ENCODE results near the gene DHX38.
A peak's percentile ranks its signal among the peaks of the same experiment; 100 is the strongest.

The DHX38 gene

DNA sequence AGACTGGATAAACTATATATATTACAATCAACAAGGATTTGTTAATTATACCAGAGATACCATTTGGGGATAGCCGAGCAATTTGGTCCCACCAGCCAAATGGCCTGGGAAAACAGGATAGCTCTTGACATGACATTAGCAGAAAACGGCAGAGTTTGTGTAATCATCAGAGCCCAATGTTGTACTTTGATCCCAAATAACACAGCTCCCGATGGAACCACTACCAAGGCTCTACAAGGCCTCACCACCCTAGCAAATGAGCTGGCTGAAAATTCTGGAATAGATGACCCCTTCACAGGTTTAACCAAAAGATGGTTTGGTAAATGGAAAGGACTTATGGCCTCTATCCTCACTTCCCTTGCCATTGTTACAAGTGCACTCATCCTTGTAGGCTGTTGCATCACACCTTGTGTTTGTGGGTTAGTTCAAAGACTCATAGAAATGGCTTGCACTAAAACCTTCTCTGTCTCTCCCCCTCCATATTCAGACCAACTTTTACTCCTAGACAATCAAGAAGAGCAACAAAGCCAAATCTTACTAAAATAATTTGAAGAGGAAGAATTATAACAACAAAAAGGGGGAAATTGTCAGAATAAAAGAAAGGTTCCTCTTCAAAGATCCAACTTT, 9.8 kb upstream of the DHX38 start:
- DNase-seq (ENCODE audit: low read depth in 2 of 2) = no peak

DNA sequence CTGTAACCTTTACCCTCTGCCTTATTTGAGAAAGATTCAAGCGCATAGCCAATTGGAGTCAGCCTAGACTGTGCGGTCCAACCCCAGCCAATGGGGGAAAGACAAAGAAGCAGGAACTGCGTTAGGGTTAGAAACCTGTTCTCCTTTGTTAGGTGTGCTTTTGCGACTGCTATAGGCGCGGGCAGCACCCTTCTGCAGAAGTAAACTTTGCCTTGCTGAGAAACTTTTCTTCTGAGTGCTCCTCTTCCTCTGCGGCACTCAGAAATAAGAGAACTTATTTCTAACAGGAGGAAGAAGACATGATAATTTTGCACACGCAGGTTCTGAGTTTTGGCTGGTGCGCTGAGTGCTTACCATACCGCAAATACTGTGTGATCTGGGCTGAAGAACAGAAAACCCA, 9.2 kb upstream of the DHX38 start:
- no peak for DNase-seq (ENCODE audit: low read depth in 2 of 2)

DNA sequence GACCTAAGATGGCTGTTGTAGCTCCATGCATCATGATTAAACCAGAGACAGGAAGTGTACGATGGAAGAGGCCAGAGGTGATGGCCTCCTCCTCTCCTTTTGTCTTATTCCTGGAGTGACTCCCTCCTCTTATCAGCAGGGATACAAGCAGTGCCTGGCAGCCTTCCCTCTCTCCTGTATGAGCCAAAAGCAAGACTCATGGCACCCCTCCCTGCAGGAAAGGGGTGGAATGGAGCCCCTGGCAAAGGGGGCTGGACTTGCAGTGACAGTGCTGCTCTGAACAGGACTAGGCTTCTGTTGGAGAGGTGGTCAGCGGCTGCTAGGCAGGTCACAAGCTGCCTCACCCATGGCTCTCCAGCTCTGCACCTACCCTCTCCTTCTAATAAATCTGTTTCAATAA, 8.6 kb upstream of the DHX38 start:
- DNase-seq (ENCODE audit: low read depth in 2 of 2) = no peak

DNA sequence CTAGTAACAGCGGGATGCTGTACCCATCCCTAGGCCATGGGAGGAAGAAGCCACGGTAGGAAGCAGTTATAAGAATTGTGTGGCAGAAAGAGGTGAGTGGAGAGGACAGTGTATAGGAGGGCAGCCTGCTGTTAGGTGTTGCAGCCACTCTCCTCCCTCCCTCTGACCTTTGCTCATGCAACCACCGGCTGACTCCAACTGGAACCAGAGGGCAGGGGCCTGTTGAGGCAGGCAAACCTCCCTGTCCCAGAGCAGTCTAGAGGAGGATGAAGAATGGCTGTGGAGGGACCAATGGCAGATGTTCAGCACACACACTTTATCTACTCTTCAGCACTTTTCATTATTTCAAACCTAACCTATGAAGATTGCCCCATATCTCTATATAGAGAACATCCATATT, 2.4 kb upstream of the DHX38 start:
- no peak for DNase-seq (ENCODE audit: low read depth in 2 of 2)

DNA sequence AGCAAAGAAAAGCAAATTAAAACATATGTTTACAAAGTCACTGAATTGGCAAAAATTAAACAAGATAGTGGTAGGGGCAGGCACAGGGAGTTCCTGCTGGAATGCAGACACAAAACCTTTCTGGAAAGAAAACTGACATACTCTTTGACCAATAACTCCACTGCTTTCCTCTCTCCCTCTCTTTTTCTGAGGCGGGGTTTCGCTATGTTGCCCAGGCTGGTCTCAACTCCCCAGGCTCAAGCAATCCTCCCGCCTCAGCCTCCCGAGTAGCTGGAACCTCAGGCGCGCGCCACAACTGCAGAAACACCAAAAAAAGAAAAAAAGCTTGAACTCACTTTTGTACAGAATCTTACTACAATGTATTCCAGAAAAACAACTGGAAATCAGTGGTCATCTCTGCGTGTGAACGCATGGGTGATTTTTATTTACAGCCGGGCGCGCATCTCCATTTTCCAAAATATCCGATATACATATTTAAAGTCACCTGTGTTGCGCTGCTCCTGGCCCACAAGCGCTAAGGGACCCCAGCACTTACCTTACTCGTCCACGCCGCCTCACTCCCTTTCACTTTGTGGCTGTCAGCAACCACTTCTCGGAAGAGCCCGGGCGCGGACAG, 707 bp upstream of the DHX38 start:
- no peak for DNase-seq (ENCODE audit: low read depth in 2 of 2)

DNA sequence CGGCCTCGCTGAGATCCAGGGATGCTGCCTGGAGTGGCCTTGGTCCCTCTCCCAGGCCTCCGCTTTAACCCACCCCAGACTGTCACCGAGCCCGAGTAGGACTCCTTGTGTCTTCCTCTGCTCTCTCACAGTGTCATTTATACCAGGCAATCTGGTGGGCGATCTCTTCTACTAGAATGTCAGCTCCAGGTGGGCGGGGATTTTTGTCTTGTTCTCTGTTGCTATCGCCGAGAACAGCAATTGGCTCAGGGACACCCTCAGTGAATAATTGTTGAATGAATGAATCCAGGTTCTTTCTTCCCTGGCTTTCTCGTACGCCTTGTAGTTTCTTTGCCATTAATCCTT, 591 bp downstream of the DHX38 start:
- DNase-seq (ENCODE audit: low read depth in 2 of 2) = peak; percentile 28 to 44

DNA sequence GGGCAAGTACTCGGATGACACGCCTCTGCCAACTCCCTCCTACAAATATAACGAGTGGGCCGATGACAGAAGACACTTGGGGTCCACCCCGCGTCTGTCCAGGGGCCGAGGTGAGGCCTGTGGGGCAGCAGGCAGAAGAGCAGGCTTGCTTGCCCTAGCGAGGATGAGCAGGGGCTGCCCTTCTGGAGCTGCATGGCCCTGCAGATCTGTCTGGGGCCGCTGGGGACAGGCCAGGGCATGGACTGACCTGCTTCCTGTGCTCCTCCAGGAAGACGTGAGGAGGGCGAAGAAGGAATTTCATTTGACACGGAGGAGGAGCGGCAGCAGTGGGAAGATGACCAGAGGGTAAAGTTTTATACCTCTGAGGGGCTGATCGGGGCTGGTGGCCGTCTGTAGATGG, 5.3 kb downstream of the DHX38 start:
- no peak for DNase-seq (ENCODE audit: low read depth in 2 of 2)

DNA sequence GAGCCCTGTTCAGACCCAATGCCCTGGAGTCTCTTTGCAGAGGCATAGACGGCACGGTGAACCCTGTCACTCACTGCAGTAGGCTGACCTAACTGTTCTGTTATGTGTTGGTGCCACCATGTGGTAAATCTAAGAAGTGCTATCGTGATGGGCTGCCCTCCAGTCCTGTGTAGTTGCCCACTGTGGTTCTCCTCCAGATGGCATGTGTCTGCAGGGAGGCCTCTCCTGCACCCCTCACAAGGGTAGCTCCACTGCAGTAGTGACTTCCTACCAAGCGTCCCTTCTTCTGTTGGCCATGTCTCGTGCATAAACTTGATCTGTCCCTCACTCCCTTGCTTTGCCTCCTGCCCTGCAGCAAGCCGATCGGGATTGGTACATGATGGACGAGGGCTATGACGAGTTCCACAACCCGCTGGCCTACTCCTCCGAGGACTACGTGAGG, 5.8 kb downstream of the DHX38 start:
- DNase-seq (ENCODE audit: low read depth in 2 of 2) = peak; percentile 15 to 31

DNA sequence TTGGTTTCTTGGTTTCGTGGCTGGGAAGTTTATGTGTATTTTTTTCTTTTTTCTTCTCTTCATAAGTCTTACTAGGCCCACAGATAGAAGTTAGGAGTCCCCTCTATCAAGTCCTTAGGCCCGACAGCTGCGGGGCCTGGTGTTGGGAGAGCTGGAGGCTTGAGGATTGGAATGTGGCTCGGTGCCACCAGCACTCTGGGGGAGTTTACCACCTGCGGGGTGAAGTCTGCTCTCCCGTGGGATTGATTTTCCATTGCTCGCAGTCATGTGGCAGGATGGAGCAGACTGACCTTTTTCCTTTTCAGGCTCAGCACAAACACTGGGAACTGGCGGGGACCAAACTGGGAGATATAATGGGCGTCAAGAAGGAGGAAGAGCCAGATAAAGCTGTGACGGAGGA, 7.5 kb downstream of the DHX38 start:
- no peak for DNase-seq (ENCODE audit: low read depth in 2 of 2)

DNA sequence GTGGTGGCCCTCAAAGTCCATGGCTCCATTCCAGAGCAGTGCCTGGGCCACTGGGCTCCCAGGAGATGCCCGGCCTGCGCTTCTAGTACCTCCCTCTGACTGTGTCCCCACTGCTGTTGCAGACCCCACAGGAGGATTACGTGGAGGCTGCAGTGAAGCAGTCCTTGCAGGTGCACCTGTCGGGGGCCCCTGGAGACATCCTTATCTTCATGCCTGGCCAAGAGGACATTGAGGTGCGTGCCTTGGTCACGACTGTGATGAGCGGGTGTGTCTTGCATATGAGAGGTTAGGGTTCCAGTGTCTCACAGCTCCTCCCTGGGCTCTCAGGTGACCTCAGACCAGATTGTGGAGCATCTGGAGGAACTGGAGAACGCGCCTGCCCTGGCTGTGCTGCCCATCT, 11.3 kb downstream of the DHX38 start:
- no peak for DNase-seq (ENCODE audit: low read depth in 2 of 2)

DNA sequence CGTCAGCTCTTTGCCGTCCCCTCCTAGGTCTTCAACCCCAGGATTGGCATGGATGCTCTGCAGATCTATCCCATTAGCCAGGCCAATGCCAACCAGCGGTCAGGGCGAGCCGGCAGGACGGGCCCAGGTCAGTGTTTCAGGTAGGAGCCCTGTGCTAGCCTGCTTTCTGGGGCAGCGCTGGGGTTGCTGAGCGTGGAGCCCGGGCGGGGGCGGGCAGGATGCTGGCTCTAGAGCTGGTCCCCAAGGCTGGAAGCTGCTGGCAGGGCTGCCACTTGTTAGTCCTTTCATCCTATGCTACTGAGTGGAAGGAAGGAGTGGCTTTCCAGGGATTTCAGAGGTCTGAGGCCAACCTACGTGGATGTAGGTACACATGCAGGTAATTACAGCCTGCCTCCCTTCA, 12.3 kb downstream of the DHX38 start:
- no peak for DNase-seq (ENCODE audit: low read depth in 2 of 2)

DNA sequence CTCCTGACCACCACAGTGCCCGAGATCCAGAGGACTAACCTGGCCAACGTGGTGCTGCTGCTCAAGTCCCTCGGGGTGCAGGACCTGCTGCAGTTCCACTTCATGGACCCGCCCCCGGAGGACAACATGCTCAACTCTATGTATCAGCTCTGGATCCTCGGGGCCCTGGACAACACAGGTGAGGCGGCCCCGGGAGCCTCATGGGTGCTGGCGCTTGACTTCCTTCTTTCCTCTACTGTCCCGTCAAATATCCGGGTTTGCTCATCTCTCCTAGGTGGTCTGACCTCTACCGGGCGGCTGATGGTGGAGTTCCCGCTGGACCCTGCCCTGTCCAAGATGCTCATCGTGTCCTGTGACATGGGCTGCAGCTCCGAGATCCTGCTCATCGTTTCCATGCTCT, 13.7 kb downstream of the DHX38 start:
- no peak for DNase-seq (ENCODE audit: low read depth in 2 of 2)

DNA sequence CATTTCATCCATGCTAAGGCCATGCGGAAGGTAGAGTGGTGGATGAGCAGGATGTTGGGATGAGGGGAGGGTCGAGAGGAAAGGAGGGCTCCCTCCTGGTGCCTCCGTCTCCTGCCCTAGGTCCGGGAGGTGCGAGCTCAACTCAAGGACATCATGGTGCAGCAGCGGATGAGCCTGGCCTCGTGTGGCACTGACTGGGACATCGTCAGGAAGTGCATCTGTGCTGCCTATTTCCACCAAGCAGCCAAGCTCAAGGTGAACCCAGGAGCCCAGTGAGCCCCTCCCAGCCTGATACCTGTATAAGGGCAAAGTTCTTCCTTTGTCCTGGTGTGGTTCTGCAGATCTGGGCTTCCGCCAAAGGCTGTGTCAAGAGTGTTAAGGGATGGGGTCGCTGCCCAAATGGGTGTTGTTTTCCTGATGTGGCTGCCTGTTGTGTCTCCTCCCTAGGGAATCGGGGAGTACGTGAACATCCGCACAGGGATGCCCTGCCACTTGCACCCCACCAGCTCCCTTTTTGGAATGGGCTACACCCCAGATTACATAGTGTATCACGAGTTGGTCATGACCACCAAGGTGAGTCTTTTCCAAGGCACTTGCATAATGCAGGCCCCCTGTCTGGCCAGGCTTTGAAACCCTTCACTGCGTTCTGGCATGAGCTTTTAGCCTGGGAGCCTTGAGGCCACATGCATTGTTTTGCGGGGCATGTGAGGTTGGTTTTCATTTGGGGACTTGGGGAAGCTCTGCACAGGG, 14.9 kb downstream of the DHX38 start:
- no peak for DNase-seq (ENCODE audit: low read depth in 2 of 2)

DNA sequence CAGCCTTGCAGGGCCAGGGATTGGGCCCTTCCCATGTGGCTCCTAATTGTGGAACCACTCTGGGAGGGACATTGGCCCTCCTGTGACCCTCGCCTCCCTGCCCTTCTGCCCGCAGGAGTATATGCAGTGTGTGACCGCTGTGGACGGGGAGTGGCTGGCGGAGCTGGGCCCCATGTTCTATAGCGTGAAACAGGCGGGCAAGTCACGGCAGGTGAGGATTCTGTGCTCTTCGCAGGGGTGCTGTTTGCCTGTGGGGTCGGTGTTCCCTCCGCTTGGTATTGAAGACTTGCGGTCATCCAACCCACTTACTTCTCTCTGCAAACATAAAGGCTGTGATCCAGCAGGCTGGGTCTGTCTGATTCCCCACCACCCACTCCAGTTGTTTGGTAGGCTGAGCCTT, 15.7 kb downstream of the DHX38 start:
- no peak for DNase-seq (ENCODE audit: low read depth in 2 of 2)

DNA sequence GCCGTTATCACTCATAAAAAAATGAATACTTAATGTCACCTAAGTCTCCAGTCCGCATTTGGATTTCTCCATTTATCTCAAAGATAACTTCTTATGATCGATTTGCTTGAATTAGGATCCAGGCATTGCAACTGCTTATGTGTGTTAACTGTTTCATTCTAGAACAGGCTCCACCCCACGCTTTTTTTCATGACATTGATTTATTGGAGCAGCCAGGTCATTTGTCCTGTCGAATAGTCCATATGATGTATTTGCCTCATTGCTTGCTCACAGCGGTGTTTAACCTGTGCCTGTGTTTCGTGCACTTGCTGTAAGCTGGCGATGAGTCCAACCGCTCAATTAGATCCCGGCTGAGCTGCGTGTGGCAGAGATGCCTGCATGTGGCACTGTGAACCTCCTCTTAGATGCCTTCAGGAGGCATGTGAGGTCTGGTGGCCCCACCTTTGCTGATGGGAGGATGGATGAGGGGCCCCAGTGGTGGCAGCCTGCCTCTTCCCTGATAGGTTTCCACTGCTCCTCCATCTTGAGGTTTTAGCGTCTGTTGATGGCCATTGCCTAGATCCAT, 16.4 kb downstream of the DHX38 start:
- no peak for DNase-seq (ENCODE audit: low read depth in 2 of 2)

DNA sequence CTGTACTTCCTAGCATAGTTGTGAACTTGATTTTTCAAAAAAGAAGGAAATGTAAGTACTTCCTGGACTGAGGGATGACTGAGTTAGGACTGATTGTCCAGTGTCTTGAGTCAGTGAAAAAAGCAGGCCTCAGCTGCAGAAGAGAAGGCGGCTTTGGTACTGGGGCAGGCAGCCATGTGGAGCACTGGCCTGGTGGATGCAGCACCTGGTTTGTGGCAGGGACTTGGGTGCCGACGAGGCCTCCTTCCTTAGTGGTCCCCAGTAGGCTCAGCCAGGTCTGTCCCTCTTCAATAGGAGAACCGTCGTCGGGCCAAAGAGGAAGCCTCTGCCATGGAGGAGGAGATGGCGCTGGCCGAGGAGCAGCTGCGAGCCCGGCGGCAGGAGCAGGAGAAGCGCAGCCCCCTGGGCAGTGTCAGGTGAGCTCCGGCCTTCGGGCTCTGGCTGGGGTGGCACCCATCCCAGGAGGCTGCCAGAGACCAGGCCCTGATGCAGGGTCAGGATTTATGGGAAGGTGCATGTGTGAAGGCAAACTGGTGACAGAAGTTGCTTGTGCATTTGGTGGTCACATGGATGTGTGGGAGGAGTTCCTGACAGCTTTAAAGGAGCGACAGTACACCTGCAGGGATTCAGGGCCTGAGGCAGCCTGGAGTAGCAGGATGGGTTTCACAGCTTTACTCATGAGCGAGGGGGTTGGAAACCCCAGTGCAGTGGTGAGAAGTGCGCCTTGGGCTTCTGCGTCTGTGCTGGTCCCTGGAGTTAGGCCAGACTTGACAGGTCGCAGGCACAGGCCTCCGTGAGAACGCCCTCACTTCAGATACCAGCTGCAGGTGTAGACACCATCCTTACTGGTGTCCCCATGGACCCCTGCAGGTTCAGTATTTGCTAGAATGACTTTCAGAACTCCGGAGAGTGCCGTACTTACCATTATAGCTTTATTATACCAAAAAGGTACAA, 17.3 kb downstream of the DHX38 start:
- no peak for DNase-seq (ENCODE audit: low read depth in 2 of 2)

DNA sequence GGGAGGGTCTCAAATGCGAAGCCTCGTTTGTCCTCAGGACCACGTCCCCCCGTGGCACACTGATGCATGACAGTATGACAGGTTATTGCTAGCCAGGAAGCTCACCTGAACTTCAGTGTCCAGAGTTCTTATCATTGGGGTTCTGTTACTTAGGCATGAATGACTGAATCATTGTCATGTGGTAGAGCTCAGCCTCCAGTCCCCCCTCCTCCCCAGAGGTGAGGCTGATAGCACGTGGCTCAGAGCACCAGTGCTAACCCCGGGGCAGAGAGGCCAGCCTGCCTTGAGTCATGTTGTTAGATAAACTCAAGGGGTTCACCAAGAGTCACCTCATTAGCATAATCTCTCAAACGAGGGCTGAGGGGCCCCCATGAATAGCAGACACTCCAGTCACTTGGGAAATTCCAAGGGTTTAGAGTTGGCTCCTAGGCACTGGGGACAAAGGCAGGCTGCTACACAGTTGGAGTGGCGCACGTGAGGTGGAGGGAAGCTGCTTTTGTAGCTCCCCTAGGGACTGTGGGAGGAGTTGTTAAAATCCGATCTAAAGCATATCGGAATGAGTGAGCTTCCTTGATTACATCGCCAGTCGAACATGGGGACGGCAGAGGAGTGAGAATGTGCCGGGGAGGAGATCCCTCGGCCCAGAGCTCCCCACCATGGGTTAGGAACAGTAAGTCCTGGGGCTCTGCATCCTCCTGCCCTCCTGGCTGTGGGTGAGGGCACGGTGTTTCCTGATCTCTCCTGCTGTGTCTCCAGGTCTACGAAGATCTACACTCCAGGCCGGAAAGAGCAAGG, 18.2 kb downstream of the DHX38 start:
- DNase-seq (ENCODE audit: low read depth in 2 of 2) = no peak

DNA sequence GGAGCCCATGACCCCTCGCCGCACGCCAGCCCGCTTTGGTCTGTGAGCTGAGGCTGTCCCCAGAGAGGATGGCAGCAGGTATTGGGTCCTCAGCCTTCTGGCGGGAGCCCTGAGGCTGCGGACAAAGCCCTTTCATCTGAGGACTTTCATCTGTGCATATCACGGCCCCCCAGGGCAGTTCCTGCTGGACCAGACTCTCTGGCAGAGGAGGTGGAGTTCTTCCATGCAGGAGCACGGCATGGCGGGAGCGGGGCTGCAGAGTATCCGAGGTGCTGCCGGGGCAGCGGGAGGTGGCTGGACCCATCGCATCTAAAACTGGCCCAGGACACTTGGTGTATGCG, 18.8 kb downstream of the DHX38 start:
- DNase-seq (ENCODE audit: low read depth in 2 of 2) = no peak

DNA sequence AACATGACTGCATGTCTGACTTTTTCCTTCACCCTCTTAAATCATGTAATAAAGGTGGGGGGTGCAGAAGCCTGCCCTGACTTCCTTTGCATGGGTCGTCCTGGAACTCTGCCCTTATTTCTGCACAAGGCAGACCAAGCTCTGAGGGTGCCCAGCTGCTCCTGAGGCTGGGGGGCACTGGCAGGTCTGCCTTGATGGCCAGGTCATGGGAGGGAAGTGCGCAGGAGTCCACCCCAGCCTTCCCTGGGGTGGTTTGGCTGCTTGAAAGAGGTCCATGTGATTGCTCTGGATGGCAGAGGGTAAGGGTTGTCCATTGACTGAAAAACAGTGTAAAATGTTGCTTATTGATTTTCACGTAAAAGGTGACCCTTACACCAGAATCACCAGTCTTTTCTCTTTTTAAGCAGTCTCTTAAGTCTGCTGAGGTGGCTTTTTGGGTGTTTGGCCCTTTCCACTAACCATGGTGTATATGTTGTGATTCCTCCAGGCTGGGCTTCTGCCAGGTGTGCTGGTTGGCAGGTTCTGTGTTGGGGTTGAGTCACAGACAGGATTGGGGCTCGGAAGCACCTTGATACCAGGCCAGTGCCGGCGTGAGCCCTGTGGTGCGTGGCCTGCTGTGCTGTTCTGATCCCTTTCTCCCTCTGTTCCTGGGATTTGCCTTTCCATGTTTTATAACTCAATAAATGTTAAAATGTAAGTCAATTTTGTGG, 19.4 kb downstream of the DHX38 start:
- no peak for DNase-seq (ENCODE audit: low read depth in 2 of 2)

DNA sequence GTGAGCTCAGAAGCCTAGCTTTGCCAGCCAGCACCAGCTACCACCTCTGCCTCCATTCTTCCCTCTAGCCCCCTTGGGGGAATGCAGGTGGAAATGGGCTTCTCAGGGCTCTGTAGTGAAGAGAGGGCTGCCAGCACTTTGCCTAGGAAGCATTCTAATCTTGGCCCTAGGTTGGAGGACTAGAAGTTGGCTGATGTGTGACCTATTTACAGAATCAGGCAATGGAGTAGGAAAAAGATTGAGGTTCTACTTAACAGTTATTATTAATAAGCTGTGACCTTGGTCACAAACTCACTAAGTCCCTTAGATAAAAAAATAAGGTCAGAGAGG, 19.9 kb downstream of the DHX38 start:
- DNase-seq (ENCODE audit: low read depth in 2 of 2) = no peak

DNA sequence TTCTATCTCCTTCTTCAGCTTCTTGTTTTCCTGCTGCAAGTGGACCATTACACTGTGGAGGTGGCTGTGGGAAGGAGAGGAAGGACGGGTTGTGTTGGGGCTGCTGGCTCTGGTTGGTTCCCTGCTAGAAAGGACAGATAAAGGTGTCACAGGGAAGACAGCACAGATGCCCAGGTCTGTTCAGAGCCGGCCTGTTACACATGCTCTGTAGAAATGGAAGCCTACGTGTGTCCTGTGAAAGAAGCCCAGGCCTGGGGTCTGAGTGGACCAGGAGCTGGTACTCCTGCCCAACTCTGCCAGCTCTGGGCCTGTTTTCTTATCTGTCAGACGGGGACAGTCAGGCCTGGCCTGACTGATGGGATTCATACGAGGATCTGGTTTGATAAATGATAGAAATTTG, 26.4 kb downstream of the DHX38 start:
- no peak for DNase-seq (ENCODE audit: low read depth in 2 of 2)

Data from stimulated activated CD4-positive, alpha-beta T cell treated with anti-CD3 and anti-CD28 coated beads, Interleukin-1b, Interleukin-23, amount 100 ng/mL, for 4 hours (primary cell).